ENCODE measurements around the gene DOLPP1.

The DOLPP1 gene

DNA sequence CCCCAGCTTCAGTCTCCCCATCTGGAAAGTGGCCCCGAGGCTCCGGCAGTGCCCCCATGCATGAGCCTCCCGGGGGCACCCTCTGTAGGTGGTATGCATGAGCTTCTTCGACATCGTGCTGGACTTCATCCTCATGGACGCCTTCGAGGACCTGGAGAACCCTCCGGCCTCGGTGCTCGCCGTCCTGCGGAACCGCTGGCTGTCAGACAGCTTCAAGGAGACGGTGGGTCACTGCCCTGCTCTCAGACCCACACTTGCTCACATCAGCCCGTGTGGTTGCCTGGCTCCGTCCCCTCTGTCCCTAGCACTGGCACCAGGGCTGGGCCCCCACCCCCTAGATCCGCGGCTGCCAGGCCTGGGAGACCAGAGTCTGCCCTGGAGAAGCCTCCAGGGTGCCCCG, 12.8 kb upstream of the DOLPP1 start:
- no peak for DNase-seq

GRCh38 chr9:129068990-129069861, 11.7 kb upstream of the DOLPP1 start:
- DNase-seq: peak; percentile 60 to 80

DNA sequence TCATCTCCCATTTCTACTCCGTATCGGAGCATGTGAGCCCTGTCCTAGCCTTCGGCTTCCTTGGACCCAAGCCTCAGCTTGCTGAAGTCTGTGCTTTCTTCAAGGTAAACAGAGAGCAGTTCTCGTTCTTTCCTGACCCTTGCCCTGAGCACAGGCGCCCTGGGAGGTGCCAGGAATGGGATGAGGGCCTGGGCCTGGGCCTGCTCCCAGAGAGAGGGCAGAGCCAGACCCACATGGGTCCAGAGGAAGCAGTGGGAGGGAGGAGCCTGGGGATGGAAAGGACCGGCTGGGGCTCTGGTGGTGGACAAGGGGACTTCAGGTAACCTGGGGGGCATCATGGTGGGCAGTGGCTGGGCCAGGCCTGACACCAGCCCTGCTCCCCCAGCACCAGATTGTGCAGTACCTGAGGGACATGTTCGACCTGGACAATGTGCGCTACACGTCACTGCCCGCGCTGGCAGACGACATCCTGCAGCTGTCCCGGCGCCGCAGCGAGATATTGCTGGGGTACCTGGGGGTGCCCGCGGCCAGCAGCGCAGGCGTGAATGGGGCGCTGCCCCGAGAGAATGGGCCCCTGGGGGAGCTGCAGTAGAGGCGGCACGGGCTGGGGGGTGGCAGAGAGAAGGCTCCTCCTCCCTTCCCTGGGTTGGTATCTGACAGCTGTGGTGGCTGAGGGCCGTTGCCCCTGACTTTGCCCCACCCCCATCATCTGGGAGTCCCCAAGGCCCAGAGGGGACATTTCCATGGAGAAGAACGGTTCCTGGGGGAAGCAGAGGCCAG, 10.9 kb upstream of the DOLPP1 start:
- no peak for DNase-seq

DNA sequence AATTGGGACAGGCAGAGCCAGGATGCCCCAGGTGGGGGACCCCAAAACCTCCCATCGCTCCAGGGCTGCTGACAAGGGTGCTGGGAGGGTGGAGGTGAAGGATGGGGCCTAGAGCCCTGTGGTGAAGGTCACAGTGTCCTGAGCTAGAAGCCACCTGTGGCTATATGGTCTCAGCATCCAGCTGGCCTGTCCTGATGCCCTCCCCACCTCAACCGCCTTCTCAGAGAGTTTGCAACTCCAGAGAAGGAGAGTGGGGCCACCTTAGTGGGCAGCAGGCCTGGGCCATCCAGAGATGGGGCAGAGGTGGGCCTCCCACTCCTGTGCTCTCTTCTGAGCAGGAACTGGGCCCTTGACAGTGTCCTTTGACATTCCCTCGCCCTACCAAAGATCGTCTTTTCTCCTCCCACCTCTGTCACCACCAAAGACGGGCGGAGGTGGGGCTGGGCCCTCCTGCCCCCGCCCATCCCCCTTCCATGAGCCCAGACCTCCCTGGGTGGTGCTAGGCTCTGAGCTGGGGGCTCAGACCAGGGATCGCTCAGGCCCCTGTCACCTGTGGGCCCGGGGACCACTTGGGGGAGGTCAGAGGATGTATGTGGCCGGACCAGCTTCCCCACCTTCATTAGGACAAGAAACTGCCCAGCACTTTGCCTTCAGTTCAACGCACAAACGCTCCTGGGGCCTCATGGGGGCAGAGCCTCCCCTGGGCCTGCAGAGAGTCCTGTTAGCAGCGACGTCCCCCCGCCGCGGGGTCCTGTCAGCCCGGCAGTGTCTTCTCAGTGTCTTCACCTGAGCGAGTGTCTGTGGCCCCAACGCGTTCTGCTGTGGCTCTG, 10.0 kb upstream of the DOLPP1 start:
- no peak for DNase-seq

GRCh38 chr9:129071526-129072126, 9.3 kb upstream of the DOLPP1 start:
- no peak for DNase-seq

DNA sequence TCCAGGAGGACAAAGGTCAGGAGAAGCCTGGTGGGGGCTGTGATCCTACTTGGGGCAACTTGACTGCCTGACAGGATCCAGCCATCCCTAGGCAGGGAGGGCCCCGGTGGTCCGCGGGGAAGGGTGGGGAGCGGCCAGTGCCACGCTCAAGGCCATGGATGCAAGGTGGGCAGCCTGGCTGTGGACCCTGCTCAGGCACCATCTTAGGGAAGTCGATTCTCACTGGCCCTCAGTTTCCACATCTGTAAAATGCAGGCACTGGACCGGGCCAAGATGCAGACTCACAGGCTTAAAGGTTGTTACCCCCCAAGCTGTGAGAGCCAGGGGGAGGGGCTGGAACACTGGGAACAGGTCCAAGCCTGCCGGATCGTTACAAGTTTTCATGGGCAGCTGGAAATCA, 8.7 kb upstream of the DOLPP1 start:
- no peak for DNase-seq

- DNase-seq: peak in 1 of 2 donors; percentile 43
Observed at GRCh38 chr9:129073404-129073803, 7.5 kb upstream of the DOLPP1 start.

GRCh38 chr9:129074106-129074505, 6.8 kb upstream of the DOLPP1 start:
- no peak for DNase-seq

GRCh38 chr9:129075996-129076639, 4.8 kb upstream of the DOLPP1 start:
- no peak for DNase-seq

DNA sequence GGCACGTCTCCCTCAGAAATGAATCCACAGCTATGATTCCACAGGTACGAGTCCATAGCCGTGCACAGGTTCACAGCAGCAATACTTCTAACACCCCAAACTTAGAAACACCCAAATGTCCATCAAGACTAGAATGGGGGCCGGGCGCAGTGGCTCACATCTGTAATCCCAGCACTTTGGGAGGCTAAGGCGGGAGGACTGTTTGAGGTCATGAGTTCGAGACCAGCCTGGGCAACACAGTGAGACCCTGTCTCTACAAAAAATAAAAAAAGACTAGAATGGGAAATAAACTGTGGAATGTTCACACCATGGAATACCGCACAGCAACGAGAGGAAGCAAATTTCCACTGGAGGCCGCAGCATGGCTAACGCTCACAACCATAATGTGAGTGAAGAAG, 4.3 kb upstream of the DOLPP1 start:
- DNase-seq: no peak

DNA sequence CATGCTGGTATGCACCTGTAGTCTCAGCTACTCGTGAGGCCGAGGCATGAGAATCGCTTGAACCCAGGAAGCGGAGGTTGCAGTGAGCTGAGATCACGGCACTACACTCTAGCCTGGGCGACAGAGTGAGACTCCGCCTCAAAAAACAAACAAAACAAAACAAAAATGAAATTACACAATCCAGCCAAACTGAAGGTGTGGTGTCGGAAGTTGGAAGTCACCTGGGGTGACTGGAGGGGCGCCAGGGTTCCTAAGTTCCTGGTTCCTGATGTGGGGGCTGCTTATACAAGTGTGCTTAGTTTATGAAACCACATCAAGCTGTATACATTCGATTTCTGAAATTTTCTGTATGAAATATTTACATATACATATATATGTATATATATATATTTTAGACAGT, 3.7 kb upstream of the DOLPP1 start:
- no peak for DNase-seq

GRCh38 chr9:129078691-129079503, 2.0 kb upstream of the DOLPP1 start:
- no peak for DNase-seq

DNA sequence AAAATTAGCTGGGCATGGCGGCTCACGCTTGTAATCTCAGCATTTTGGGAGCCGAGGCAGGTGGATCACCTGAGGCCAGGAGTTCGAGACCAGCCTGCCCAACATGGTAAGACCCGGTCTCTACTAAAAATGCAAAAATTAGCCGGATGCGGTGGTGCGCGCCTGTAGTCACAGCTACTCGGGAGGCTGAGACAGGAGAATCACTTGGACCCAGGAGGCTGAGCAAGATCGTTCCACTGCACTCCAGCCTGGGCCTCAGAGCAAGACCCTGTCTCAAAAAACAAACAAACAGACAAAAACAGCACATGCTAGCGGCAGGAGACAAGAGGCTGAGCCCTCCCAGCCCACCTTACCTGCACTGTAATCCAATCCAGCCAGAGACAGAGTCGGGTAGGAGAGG, 1.1 kb upstream of the DOLPP1 start:
- no peak for DNase-seq

- DNase-seq: no peak
Observed at GRCh38 chr9:129080298-129080600, 662 bp upstream of the DOLPP1 start.

GRCh38 chr9:129081388-129081904, 535 bp downstream of the DOLPP1 start:
- DNase-seq: no peak

DNA sequence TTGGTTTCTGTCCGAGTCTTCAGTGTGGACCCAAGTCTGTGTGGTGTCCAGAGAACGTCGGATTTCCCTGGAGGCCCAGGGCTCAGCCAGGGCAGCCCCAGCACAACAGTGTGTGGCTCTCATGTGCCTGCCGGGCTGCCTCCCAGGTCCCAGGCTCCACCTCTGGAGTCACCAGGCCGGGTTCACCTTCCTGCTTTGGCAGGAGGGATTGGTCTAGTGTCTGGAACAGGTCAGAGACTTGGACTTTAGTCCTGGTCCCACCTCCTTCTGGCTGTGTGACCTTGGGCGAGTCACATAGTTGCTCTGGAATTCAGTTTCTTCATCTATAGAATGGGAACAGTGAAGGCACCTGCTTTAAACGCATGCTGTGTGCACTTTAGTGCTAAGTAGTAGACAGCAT, 3.2 kb downstream of the DOLPP1 start:
- no peak for DNase-seq

- DNase-seq: no peak
Observed at GRCh38 chr9:129089246-129089645, 8.3 kb downstream of the DOLPP1 start.

GRCh38 chr9:129093602-129094386, 12.9 kb downstream of the DOLPP1 start:
- no peak for DNase-seq

GRCh38 chr9:129094387-129095169, 13.7 kb downstream of the DOLPP1 start:
- no peak for DNase-seq

Measured in CD4-positive, alpha-beta T cell treated with Interleukin-4 for 1 hour (primary cell).